Loucy (cell line): ENCODE measurements around the gene SKIC8.

Source experiments
- H2AFZ ChIP-seq: fragments of 200-600 bp; sonication (generic); 2 replicates; pipeline ENCODE4 v1.6.0; 2016; ENCODE audit warnings: antibody characterized with exemption, mild to moderate bottlenecking, low read length, moderate library complexity
- H3F3A ChIP-seq: fragments of 200-600 bp; 2 replicates; pipeline ENCODE4 v1.6.0; 2016; ENCODE audit warnings: antibody characterized with exemption, low read depth, mild to moderate bottlenecking
- H3K27me3 ChIP-seq: fragments of 200-600 bp; sonication (generic); 2 replicates; pipeline ENCODE4 v1.6.1; 2014; ENCODE audit warnings: low read length, mild to moderate bottlenecking; ENCODE audit not compliant: insufficient read depth, poor library complexity, severe bottlenecking
- H3K36me3 ChIP-seq: fragments of 200-600 bp; sonication (generic); 2 replicates; pipeline ENCODE4 v1.6.1; 2016; ENCODE audit warnings: low read length; ENCODE audit not compliant: insufficient read depth
- H3K4me1 ChIP-seq: fragments of 200-600 bp; sonication (generic); 2 replicates; pipeline ENCODE4 v1.5.1; 2014; ENCODE audit warnings: low read length, mild to moderate bottlenecking; ENCODE audit not compliant: insufficient read depth, poor library complexity, severe bottlenecking
- H3K4me2 ChIP-seq: fragments of 200-600 bp; sonication (generic); 2 replicates; pipeline ENCODE4 v1.6.0; 2014; ENCODE audit warnings: antibody characterized with exemption, low read length, low read depth, mild to moderate bottlenecking; ENCODE audit not compliant: poor library complexity, severe bottlenecking
- H3K4me3 ChIP-seq: fragments of 200-600 bp; sonication (generic); 2 replicates; pipeline ENCODE4 v1.5.1; 2014; ENCODE audit warnings: low read length, mild to moderate bottlenecking, mixed read lengths; ENCODE audit not compliant: poor library complexity, severe bottlenecking
- H3K79me2 ChIP-seq: fragments of 200-600 bp; sonication (generic); 2 replicates; pipeline ENCODE4 v1.6.1; 2014; ENCODE audit warnings: low read length; ENCODE audit not compliant: insufficient read depth
- H3K9ac ChIP-seq: fragments of 200-600 bp; sonication (generic); 2 replicates; pipeline ENCODE4 v1.6.0; 2014; ENCODE audit warnings: mild to moderate bottlenecking, low read depth, low read length, moderate library complexity; ENCODE audit not compliant: poor library complexity, severe bottlenecking
- H3K9me2 ChIP-seq: fragments of 200-600 bp; sonication (generic); replicated peaks from 2 replicates; pipeline ENCODE4 v1.6.1; 2016; ENCODE audit warnings: low read depth, low read length, mixed read lengths
- H3K9me3 ChIP-seq: fragments of 200-600 bp; sonication (generic); 2 replicates; pipeline ENCODE4 v1.6.1; 2014; ENCODE audit warnings: mild to moderate bottlenecking, antibody characterized with exemption, low read length, low read depth; ENCODE audit not compliant: insufficient read depth
- H4K20me1 ChIP-seq: fragments of 200-600 bp; sonication (generic); 2 replicates; pipeline ENCODE4 v1.6.0; 2014; ENCODE audit warnings: antibody characterized with exemption, low read length, mild to moderate bottlenecking; ENCODE audit not compliant: insufficient read depth, poor library complexity, severe bottlenecking
- CTCF ChIP-seq: fragments of 200-600 bp; sonication (generic); conservative IDR thresholded peaks from 2 replicates; pipeline ENCODE4 v1.5.1; 2014; ENCODE audit warnings: mild to moderate bottlenecking, antibody characterized with exemption, low read length
- EZH2phosphoT487 ChIP-seq: fragments of 200-600 bp; IDR thresholded peaks from 2 replicates; pipeline ENCODE4 v1.6.1; 2018; ENCODE audit warnings: antibody characterized with exemption, mild to moderate bottlenecking, moderate library complexity, borderline replicate concordance

Gene SKIC8

GRCh38 chr15:78304216-78305066, 5.0 kb upstream of the SKIC8 start:
- Histone ChIP-seq H3K79me2 (no peaks in the 10 kb centered on the region), H3K4me1 (peaks cover 19% of the 10 kb centered on the region), H3K4me2 (no peak overlapping the region), H3K9me2 (no peaks in the 10 kb centered on the region), H3K4me3 (no peak overlapping the region), H3K27me3 (no peaks in the 10 kb centered on the region), H3K9me3 (no peaks in the 10 kb centered on the region), H4K20me1 (no peaks in the 10 kb centered on the region), H3K36me3 (no peaks in the 10 kb centered on the region), H2AFZ (no peak overlapping the region), H3F3A (0 out of 2 replicates have a peak, but pooled peaks cover 6% of the 10 kb centered on the region), H3K9ac (no peak overlapping the region)
- TF ChIP-seq CTCF (no peak), EZH2phosphoT487 (no peak)

GRCh38 chr15:78302579-78303312, 3.3 kb upstream of the SKIC8 start:
- Histone ChIP-seq H3K4me2 (no peak overlapping the region), H3K4me1 (peaks cover 25% of the 10 kb centered on the region), H4K20me1 (peaks cover 5% of the 10 kb centered on the region), H3K9me2 (no peaks in the 10 kb centered on the region), H3K79me2 (peaks cover 16% of the 10 kb centered on the region), H3K9me3 (no peaks in the 10 kb centered on the region), H2AFZ (no peak overlapping the region), H3K36me3 (no peaks in the 10 kb centered on the region), H3F3A (0 out of 2 replicates have a peak, but pooled peaks cover 6% of the 10 kb centered on the region), H3K27me3 (no peaks in the 10 kb centered on the region), H3K9ac (no peak overlapping the region), H3K4me3 (no peak overlapping the region)
- TF ChIP-seq CTCF (no peak), EZH2phosphoT487 (no peak)

GRCh38 chr15:78301828-78302227, 2.4 kb upstream of the SKIC8 start:
- H4K20me1 ChIP-seq, result peaks cover 5% of the 10 kb centered on the region
- no peak overlapping the region for H3K4me3 ChIP-seq
- peak overlapping the region; percentile 0 for H3K9ac ChIP-seq
- H3K9me2 ChIP-seq, result no peaks in the 10 kb centered on the region
- H3F3A ChIP-seq, result 0 out of 2 replicates have a peak, but pooled peaks cover 6% of the 10 kb centered on the region
- no peak overlapping the region for H3K4me2 ChIP-seq
- no peaks in the 10 kb centered on the region for H3K36me3 ChIP-seq
- no peak overlapping the region for H2AFZ ChIP-seq
- H3K4me1 ChIP-seq, result peaks cover 29% of the 10 kb centered on the region
- peaks cover 23% of the 10 kb centered on the region for H3K79me2 ChIP-seq
- no peaks in the 10 kb centered on the region for H3K27me3 ChIP-seq
- H3K9me3 ChIP-seq, result no peaks in the 10 kb centered on the region
- TF ChIP-seq EZH2phosphoT487, result no peak
- TF ChIP-seq CTCF, result no peak
